Measurements from ENCODE around the gene C6orf89.

Gene C6orf89

GRCh38 chr6:36953931-36954261 lies 68.1 kb downstream of the C6orf89 start:
- ATAC-seq, result no peak

DNA sequence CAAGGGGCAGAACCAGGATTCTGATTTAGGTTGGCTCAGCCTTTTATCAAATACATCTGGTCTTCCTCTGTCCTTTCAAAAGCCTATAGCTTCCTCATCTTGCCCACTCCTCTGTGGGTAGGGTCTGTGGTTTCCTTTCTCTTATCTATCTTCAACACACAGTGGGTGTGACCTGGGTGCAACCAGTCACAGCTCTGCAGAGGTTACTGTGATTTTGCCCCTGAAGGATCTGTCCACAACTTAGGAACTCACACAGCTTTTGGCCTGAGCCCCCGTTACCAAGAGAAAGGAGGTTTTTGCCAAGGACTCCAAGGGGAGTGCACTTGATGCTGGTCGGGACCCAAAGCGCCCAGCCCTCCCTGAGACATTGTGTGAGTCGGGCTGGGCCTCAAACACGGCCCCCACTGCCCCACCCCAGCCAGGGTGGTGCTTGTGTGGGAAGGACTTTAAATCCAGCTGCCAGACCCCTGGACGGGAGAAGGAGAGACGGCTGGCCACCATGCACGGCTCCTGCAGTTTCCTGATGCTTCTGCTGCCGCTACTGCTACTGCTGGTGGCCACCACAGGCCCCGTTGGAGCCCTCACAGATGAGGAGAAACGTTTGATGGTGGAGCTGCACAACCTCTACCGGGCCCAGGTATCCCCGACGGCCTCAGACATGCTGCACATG lies 68.6 kb downstream of the C6orf89 start, which contains the start of gene PI16:
TSS of gene PI16 (plus strand) at position 477 of the 670 bp plus-strand sequence. CDS start at position 500, 23 bp downstream.
- peak; percentile 39 to 54 for ATAC-seq

- ATAC-seq, result no peak
Observed at GRCh38 chr6:36955136-36955535, 69.4 kb downstream of the C6orf89 start.

GRCh38 chr6:36955671-36956445 lies 70.1 kb downstream of the C6orf89 start:
- ATAC-seq, result peak; percentile 23 to 30

- ATAC-seq, result no peak
Observed at GRCh38 chr6:36956446-36956820, 70.7 kb downstream of the C6orf89 start.

DNA sequence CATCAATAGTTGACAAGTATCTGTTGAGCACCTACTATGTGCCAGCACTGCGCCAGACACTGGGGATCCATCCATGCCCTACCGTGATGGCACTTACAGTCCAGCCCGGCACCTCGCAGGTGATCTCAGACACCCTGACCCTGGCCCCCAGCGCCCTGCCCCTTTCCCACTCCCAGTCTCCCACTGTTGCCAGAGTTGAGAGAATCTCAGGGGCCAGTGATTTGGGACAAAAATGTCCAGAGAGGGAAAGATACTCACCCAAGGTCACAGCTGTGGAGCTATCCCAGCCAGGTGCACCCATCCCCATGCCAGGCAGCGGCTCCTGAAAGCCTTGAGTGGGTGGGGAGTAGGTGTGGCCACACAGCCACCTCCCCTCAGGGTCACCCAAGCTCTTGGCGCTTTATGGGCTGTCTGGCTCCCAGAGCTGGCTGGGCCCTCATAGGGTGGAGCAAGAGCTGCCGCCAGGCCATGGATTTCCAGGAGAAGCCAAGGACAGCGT lies 72.1 kb downstream of the C6orf89 start:
- ATAC-seq, result no peak

DNA sequence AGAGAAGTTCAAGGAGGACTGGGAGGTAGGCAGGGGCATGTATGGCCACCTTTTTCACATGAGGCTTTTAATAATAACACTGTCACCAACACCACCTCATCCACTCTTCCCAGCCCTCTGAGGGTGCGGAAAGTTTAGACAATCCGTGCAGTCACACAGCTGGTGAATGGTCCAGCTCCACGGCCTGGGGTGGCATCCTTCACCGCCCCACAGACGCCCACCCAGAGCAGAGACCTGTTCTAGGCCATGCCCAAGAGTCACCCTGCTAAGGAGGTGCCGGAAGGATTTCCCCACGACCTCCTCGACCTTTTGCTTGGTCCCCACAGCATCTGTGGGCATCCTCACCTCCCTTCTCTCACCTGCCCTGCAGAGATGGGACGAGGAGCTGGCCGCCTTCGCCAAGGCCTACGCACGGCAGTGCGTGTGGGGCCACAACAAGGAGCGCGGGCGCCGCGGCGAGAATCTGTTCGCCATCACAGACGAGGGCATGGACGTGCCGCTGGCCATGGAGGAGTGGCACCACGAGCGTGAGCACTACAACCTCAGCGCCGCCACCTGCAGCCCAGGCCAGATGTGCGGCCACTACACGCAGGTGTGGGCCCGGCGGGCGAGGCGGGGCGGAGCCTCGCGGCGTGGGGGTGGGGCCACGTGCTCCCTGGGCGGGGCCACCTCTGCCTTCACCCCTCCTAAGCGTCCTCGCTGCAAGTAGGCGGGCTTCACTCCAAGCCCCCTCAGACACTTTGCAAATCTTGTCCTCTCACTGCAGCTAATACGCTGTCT lies 73.2 kb downstream of the C6orf89 start:
- no peak for ATAC-seq

DNA sequence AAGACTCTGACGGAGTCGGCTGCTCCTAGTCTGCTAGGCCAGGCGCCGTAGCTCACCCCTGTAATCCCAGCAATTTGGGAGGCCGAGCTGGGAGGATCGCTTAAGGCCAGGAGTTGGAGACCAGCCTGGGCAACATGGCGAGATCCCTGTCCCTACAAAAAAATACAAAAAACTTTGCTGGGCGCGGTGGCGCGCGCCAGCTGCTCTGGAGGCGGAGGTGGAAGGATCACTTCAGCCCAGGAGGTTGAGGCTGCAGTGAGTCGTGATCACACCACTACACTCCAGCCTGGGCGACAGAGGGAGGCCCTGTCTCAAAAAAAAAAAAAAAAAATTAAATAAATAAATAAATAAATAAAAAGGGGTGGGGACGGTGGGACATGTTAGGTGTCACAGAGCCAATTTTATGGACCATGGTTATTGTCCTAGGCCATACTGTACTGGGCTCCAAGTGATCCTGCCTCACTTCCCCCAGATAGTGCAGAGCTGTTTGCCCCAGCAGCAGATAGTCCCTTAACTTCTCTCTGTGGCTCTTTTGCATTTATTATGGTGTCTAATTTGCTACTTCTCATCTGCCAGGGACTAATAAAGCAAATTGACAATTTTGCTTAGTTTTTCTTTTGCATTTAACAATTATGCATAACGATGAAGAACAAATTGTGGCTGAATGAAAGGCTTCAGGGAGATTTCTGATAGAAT lies 74.0 kb downstream of the C6orf89 start:
- no peak for ATAC-seq

DNA sequence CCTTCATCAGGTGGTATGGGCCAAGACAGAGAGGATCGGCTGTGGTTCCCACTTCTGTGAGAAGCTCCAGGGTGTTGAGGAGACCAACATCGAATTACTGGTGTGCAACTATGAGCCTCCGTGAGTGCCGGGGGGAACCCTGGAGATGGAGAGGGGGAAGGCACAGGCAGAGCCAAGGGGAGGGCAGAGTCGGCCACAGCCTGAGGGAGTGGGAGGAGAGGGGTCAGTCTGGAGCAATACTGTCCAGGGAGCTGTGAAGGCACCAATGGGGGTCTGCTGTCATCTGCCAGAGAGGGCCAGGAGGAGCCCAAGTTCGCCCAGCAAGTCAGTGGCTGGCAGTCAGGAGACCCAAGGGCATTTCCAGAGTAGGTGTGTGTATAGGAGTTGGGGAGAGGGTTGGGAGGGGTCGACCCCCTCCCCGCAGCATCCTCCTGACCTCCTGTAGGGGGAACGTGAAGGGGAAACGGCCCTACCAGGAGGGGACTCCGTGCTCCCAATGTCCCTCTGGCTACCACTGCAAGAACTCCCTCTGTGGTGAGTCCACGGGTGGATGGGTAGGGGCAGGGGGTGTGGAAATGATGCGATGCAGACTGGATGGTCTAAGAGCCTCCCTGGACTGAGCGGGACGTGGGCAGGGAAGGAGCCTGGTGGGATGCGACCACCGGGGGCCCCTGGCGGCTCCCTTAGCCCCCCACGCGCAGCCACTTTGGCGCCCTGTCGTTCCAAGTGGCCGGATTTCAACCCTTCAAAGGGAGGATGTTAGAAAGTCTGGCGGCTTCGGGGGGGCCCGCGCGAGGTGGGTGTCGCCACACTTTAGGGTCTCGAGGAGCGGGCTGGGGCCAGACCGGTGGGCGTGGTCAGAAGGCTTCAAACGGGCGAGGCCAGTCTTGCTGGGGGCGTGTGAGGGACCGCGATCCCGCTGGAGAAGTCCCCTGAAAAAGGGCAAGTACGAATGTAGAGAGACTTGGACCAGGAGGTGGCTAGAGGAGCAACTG lies 76.0 kb downstream of the C6orf89 start:
- ATAC-seq, result no peak

- ATAC-seq, result peak; percentile 52 to 77
Observed at GRCh38 chr6:36962874-36963273, 77.1 kb downstream of the C6orf89 start.

GRCh38 chr6:36963451-36964290 lies 77.9 kb downstream of the C6orf89 start:
- ATAC-seq, result peak; percentile 31 to 41

DNA sequence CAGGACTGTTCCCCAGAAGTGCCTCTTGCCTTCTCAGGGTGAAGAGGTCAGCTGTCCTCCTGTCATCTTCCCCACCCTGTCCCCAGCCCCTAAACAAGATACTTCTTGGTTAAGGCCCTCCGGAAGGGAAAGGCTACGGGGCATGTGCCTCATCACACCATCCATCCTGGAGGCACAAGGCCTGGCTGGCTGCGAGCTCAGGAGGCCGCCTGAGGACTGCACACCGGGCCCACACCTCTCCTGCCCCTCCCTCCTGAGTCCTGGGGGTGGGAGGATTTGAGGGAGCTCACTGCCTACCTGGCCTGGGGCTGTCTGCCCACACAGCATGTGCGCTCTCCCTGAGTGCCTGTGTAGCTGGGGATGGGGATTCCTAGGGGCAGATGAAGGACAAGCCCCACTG lies 78.6 kb downstream of the C6orf89 start:
- no peak for ATAC-seq

GRCh38 chr6:36964908-36965307 lies 79.2 kb downstream of the C6orf89 start:
- ATAC-seq, result no peak

DNA sequence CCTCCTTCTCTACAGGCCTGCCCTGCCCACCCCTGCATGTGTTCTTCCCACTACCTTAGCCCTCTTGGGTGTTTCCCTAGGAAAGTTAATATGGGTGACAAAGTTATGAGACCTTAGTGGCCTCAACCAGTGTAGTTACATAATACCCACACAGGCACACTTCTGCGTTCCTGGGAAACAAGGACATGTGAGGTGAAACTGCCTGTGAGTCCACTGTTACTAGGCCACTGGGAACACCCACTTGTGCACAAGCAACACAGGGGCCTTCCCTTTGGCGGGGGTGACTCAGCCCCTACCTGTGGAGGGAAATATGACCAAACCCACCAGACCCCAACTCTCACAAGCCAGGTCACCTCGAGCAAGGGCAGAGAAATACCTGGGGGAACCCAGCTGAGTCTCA lies 81.5 kb downstream of the C6orf89 start:
- no peak for ATAC-seq

DNA sequence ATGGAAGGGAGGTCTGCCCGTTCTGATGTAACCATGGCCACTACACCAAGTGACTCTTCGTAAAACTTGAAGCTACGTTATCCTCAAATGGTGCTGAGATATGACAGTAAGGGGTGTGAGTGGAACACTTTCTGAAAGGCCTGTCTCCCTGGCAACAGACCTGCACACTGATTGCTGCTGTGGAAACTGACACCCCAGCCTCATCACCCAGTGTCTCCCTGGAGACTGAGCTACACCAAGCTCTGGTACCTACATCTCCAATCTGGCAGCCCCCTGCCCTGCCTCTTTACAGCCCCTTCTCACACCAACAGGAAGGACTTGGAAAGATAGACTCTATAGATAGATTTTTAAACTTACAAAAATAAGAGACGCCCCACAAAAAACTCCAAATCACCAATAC lies 82.0 kb downstream of the C6orf89 start:
- ATAC-seq, result no peak

GRCh38 chr6:36968266-36968977 lies 82.7 kb downstream of the C6orf89 start:
- no peak for ATAC-seq

GRCh38 chr6:36969240-36969691 lies 83.5 kb downstream of the C6orf89 start:
- ATAC-seq, result no peak

DNA sequence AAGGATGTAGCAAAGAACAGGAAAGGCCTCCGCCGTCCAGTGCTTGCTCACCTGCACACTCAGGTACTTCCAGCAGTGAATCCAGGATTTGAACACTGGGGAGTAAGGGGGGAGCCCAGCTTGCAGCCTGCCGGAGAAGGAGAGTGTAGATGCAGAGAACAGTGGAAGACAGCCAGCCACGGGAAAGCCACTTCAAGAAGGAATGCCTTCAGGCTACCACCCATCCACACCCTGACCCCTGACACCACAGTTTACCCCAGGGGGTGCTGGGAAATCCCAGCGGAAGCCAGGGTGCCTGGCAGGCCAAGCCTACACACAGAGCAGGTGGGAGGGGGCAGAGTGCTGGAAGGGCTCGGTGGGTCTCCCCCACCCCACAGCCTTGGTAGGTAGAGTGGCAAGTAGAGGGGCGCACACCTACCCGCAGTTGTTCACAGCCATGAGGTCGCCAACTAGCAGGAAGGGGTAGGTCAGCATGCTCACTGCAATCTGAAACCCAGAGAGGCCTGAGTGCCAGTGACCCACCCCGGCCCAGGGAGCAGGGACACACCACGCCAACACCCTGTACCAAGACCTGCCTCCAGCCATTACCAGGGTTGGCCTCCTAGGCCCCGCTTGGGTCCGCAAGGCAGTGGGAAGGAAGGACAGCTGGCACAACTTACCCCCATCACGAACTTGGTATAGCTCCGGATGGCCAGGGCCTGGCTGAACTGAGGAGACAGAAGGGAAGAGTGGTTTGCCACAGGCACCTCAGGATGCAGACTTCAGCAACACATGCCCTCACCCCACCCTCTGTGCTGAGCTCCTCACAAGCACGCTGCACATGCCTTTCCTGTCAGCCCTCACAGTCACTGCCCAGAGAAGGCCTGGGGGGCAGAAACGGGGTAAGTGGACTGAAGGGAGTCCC lies 84.5 kb downstream of the C6orf89 start:
- ATAC-seq, result no peak

All from activated CD4-positive, CD25-positive, alpha-beta regulatory T cell treated with anti-CD3 and anti-CD28 coated beads, Interleukin-2, amount 50 U/mL, for 24 hours (primary cell).